SK-N-SH (cell line): ENCODE data around the gene UBE2D4. TPM values are rescaled to one million over a fixed set of nuclear protein-coding genes. Genes with fewer than 3 reads are reported as not detected.

Source experiments
- CTCF ChIA-PET: fragments of 300-600, 350-600 bp; formaldehyde crosslinking; extraction: SDS; loops from one replicate; lab custom pipeline; 2021; lab: Yijun Ruan, JAX
- POLR2A ChIA-PET: fragments of 350-600 bp; sonication (Branson Sonifier 250); formaldehyde crosslinking; extraction: SDS; loops from one replicate; lab custom pipeline; 2020; ENCODE audit warnings: antibody characterized with exemption, inconsistent platforms; lab: Yijun Ruan, JAX
- DNase-seq: peaks from one replicate; pipeline ENCODE4 v3.0.0; 2012
- H2AFZ ChIP-seq: fragments of 200-600 bp; sonication (generic); 2 replicates; pipeline ENCODE4 v1.8.1; 2016; ENCODE audit warnings: antibody characterized with exemption, mild to moderate bottlenecking, low read depth
- H3F3A ChIP-seq: fragments of 200-600 bp; sonication (generic); replicated peaks from 2 replicates; pipeline ENCODE3; 2016; ENCODE audit warnings: antibody characterized with exemption, mild to moderate bottlenecking; ENCODE audit not compliant: insufficient read depth
- H3K27ac ChIP-seq, 2 experiments: fragments of 200-500 bp in 1 of 2; fragments of 200-600 bp in 1 of 2; sonication (Bioruptor generic) in 1 of 2; sonication (generic), shearing (Covaris generic) in 1 of 2; 2 replicates each; pipeline versions ENCODE4 v1.5.1 to v1.6.1; 2014 to 2016; ENCODE audit warnings: low read depth in 2 of 2, inconsistent platforms in 1 of 2, low read length in 1 of 2, mild to moderate bottlenecking in 1 of 2, mixed read lengths in 1 of 2
- H3K27me3 ChIP-seq: fragments of 200-600 bp; sonication (generic), shearing (Covaris generic); 2 replicates; pipeline ENCODE4 v1.6.1; 2016; ENCODE audit warnings: mixed run types; ENCODE audit not compliant: insufficient read depth
- H3K36me3 ChIP-seq, 2 experiments: fragments of 200-500 bp in 1 of 2; fragments of 200-600 bp in 1 of 2; sonication (Bioruptor generic) in 1 of 2; sonication (generic) in 1 of 2; replicated peaks in 1 of 2; 2 replicates each; pipeline versions ENCODE3 to v1.5.1; 2014 to 2016; ENCODE audit warnings: low read length in 1 of 2, mild to moderate bottlenecking in 1 of 2; ENCODE audit not compliant: insufficient read depth in 2 of 2, control insufficient read depth in 1 of 2
- H3K4me1 ChIP-seq, 2 experiments: fragments of 200-500 bp in 1 of 2; fragments of 200-600 bp in 1 of 2; sonication (Bioruptor generic) in 1 of 2; sonication (generic), shearing (Covaris generic) in 1 of 2; 2 replicates each; pipeline versions ENCODE4 v1.5.1 to v1.6.1; 2014 to 2016; ENCODE audit warnings: low read depth in 1 of 2, low read length in 1 of 2, mixed run types in 1 of 2; ENCODE audit not compliant: insufficient read depth in 2 of 2, control insufficient read depth in 1 of 2
- H3K4me2 ChIP-seq: fragments of 200-600 bp; sonication (generic), shearing (Covaris generic); 2 replicates; pipeline ENCODE4 v1.6.1; 2017; ENCODE audit warnings: mixed run types
- H3K4me3 ChIP-seq, 2 experiments: fragments of 200-500 bp in 1 of 2; fragments of 200-600 bp in 1 of 2; sonication (Bioruptor generic) in 1 of 2; sonication (generic), shearing (Covaris generic) in 1 of 2; 2 replicates each; pipeline versions ENCODE4 v1.5.1 to v1.8.1; 2014 to 2016; ENCODE audit warnings: low read depth in 2 of 2, inconsistent platforms in 1 of 2, low read length in 1 of 2, mild to moderate bottlenecking in 1 of 2, mixed read lengths in 1 of 2, moderate library complexity in 1 of 2
- H3K79me2 ChIP-seq: fragments of 200-600 bp; sonication (generic); 2 replicates; pipeline ENCODE4 v1.8.1; 2017; ENCODE audit warnings: mild to moderate bottlenecking; ENCODE audit not compliant: insufficient read depth
- H3K9ac ChIP-seq: fragments of 200-600 bp; sonication (generic); 2 replicates; pipeline ENCODE4 v1.6.1; 2017; ENCODE audit warnings: mixed run types
- H3K9me2 ChIP-seq: fragments of 200-600 bp; sonication (generic); 2 replicates; pipeline ENCODE4 v1.6.1; 2017; ENCODE audit warnings: mixed run types
- H3K9me3 ChIP-seq: fragments of 200-600 bp; sonication (generic); 2 replicates; pipeline ENCODE4 v1.6.1; 2017; ENCODE audit warnings: mixed run types, mild to moderate bottlenecking, moderate library complexity
- H4K20me1 ChIP-seq: fragments of 200-600 bp; sonication (generic); 2 replicates; pipeline ENCODE4 v1.6.1; 2017; ENCODE audit warnings: mild to moderate bottlenecking, mixed run types; ENCODE audit not compliant: insufficient read depth
- ELF1 ChIP-seq: IDR thresholded peaks from 2 replicates; pipeline ENCODE4 v1.4.0; 2012
- FOSL2 ChIP-seq: IDR thresholded peaks from 2 replicates; pipeline ENCODE4 v1.4.0; 2012; ENCODE audit warnings: low read depth, mild to moderate bottlenecking, moderate library complexity, borderline replicate concordance
- FOXM1 ChIP-seq: IDR thresholded peaks from 2 replicates; pipeline ENCODE4 v1.4.0; 2012; ENCODE audit warnings: low read depth, mild to moderate bottlenecking
- GABPA ChIP-seq: IDR thresholded peaks from 2 replicates; pipeline ENCODE4 v1.4.0; 2012; ENCODE audit warnings: low read depth, mild to moderate bottlenecking
- GATA2 ChIP-seq: sonication (generic); formaldehyde crosslinking; IDR thresholded peaks from 2 replicates; pipeline ENCODE4 v1.5.0; 2020; ENCODE audit warnings: mild to moderate bottlenecking, missing genetic modification reagents
- JUND ChIP-seq: IDR thresholded peaks from 2 replicates; pipeline ENCODE4 v1.4.0; 2012
- MEF2A ChIP-seq: IDR thresholded peaks from 2 replicates; pipeline ENCODE4 v1.4.0; 2012; ENCODE audit warnings: low read depth, borderline replicate concordance
- POLR2AphosphoS5 ChIP-seq: IDR thresholded peaks from 2 replicates; pipeline ENCODE4 v1.6.1; 2012; ENCODE audit warnings: low read depth, low read length
- RCOR1 ChIP-seq: fragments of 150-350 bp; IDR thresholded peaks from 2 replicates; pipeline ENCODE4 v1.6.1; 2017; ENCODE audit warnings: antibody characterized with exemption, low read length
- RFX5 ChIP-seq: IDR thresholded peaks from 2 replicates; pipeline ENCODE4 v1.6.1; 2012; ENCODE audit warnings: mild to moderate bottlenecking, improper control_type of control experiment, low read length
- SIN3A ChIP-seq: IDR thresholded peaks from 2 replicates; pipeline ENCODE4 v1.6.1; 2012; ENCODE audit warnings: low read depth, mild to moderate bottlenecking, low read length, moderate library complexity, borderline replicate concordance
- YY1 ChIP-seq: IDR thresholded peaks from 2 replicates; pipeline ENCODE4 v1.4.0; 2012; ENCODE audit warnings: low read depth, mild to moderate bottlenecking
- WGBS: methylation state at CpG from one replicate; pipeline ENCODE4 v1.1.6; 2017; ENCODE audit warnings: low lambda C conversion rate; 5-methylcytosine and 5-hydroxymethylcytosine counted together
- polyA plus RNA-seq, 3 experiments: library from polyadenylated mRNA; depleted of rRNA; stranded (reverse); fragments of >200 nt; gene quantifications; 2 replicates each; pipeline ENCODE4 v1.2.3, GENCODE V29; 2012
- TF ChIP-seq, protein P1 (sequence below): fragments of 200-600 bp; sonication (generic); IDR thresholded peaks from 2 replicates; pipeline ENCODE4 v1.6.1; 2017; ENCODE audit warnings: antibody characterized with exemption, mild to moderate bottlenecking, moderate library complexity
- TF ChIP-seq, protein P2 (sequence below): fragments of 150-350 bp; IDR thresholded peaks from 2 replicates; pipeline ENCODE4 v1.6.1; 2017; ENCODE audit warnings: antibody characterized with exemption, low read length, low read depth, borderline replicate concordance
- TF ChIP-seq, protein P3 (sequence below): IDR thresholded peaks from 2 replicates; pipeline ENCODE4 v1.4.0; 2012; ENCODE audit warnings: low read depth

The UBE2D4 gene
- polyA plus RNA-seq, 1 of the 3 experiments (the other 2 are of a cell fraction): 22.8 TPM

DNA sequence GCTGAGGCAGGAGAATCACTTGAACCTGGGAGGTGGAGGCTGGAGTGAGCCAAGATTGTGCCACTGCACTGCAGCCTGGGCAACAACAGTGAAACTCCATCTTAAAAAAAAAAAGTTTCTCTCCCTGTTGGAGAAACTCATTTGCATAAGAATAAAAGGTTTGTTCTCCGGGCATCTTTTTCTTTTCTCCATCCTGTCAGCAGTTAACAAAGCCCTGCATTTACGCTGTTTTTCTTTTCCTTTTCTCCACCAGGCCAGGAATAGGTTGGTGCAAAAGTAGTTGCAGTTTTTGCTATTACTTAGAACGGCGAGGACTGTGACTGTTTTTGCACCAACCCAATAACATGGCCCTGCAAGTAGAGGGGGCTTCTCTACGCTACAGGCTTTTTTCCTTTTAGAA lies 10.3 kb upstream of the UBE2D4 start:
- no peaks in the 10 kb centered on the region for H3K9me3 ChIP-seq
- no peaks in the 10 kb centered on the region for H3K36me3 ChIP-seq
- DNase-seq: no peak
- H3K4me3 ChIP-seq: no peak overlapping the region
- H4K20me1 ChIP-seq: no peaks in the 10 kb centered on the region
- ChIA-PET CTCF (interaction anchor here (1.3 kb wide), 1 partner anchor 39 kb away, joined by 5 read pairs; no protein-coding TSS in a partner anchor), POLR2A (no interaction called here)
- H3K79me2 ChIP-seq: no peaks in the 10 kb centered on the region
- no peak overlapping the region for H3K9ac ChIP-seq
- no peak overlapping the region for H2AFZ ChIP-seq
- H3K4me1 ChIP-seq: no peaks in the 10 kb centered on the region; a peak in 1 of 4 replicates
- no peaks in the 10 kb centered on the region for H3K27me3 ChIP-seq
- H3F3A ChIP-seq: peaks cover 4% of the 10 kb centered on the region
- TF ChIP-seq JUND (no peak), RCOR1 (no peak), GABPA (no peak), POLR2AphosphoS5 (no peak), FOXM1 (no peak), ELF1 (no peak), YY1 (no peak)
- TF ChIP-seq, protein P1, sequence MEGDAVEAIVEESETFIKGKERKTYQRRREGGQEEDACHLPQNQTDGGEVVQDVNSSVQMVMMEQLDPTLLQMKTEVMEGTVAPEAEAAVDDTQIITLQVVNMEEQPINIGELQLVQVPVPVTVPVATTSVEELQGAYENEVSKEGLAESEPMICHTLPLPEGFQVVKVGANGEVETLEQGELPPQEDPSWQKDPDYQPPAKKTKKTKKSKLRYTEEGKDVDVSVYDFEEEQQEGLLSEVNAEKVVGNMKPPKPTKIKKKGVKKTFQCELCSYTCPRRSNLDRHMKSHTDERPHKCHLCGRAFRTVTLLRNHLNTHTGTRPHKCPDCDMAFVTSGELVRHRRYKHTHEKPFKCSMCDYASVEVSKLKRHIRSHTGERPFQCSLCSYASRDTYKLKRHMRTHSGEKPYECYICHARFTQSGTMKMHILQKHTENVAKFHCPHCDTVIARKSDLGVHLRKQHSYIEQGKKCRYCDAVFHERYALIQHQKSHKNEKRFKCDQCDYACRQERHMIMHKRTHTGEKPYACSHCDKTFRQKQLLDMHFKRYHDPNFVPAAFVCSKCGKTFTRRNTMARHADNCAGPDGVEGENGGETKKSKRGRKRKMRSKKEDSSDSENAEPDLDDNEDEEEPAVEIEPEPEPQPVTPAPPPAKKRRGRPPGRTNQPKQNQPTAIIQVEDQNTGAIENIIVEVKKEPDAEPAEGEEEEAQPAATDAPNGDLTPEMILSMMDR: no peak
- TF ChIP-seq, protein P2, sequence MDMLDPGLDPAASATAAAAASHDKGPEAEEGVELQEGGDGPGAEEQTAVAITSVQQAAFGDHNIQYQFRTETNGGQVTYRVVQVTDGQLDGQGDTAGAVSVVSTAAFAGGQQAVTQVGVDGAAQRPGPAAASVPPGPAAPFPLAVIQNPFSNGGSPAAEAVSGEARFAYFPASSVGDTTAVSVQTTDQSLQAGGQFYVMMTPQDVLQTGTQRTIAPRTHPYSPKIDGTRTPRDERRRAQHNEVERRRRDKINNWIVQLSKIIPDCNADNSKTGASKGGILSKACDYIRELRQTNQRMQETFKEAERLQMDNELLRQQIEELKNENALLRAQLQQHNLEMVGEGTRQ: no peak
- no peaks in the 10 kb centered on the region for H3K9me2 ChIP-seq
- no peak overlapping the region for H3K4me2 ChIP-seq
- WGBS: 84% methylated on average over 5 of the region's 5 CpGs
- no peak overlapping the region for H3K27ac ChIP-seq

DNA sequence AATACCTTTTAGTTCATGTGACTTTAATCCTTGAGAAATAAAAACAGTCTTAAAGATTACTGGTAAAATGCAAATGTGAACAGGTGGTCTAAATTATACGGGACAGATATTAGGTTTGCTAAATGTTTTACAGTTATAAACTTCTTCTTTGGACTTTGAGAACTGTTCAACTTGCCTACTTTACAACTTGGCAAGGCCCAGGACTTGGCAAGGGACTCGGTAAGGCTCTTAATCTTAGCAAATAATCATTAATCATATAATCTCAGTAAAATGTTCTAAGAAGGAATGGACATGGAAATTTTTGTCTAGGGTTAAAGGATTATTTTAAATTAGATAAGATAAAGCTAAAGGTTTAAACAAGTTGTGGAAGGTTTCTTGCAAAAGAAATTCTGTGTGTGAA lies 4.8 kb upstream of the UBE2D4 start:
- H3K4me2 ChIP-seq: no peak overlapping the region
- WGBS: 68% methylated on average over 2 of the region's 2 CpGs
- POLR2A ChIA-PET: no interaction called here
- peaks cover 11% of the 10 kb centered on the region for H3F3A ChIP-seq
- H3K79me2 ChIP-seq: no peaks in the 10 kb centered on the region
- no peak overlapping the region for H3K27ac ChIP-seq
- no peaks in the 10 kb centered on the region for H3K27me3 ChIP-seq
- H4K20me1 ChIP-seq: no peaks in the 10 kb centered on the region
- H3K9me2 ChIP-seq: no peaks in the 10 kb centered on the region
- H3K9me3 ChIP-seq: no peaks in the 10 kb centered on the region
- CTCF ChIA-PET: interaction anchor here (0.8 to 1.6 kb wide), 3 partner anchors 12 to 82 kb away, joined by 3 to 7 read pairs (median 3); no protein-coding TSS in a partner anchor
- no peaks in the 10 kb centered on the region for H3K36me3 ChIP-seq
- H2AFZ ChIP-seq: no peak overlapping the region
- peaks cover 0 to 12% of the 10 kb centered on the region in 2 experiments; a peak in 1 of 4 replicates for H3K4me1 ChIP-seq
- no peak overlapping the region for H3K4me3 ChIP-seq
- no peak for DNase-seq
- H3K9ac ChIP-seq: no peak overlapping the region
- TF ChIP-seq FOSL2: no peak
- TF ChIP-seq RFX5: no peak
- TF ChIP-seq GATA2 (CRISPR knock-in tag): no peak
- TF ChIP-seq, protein P3, sequence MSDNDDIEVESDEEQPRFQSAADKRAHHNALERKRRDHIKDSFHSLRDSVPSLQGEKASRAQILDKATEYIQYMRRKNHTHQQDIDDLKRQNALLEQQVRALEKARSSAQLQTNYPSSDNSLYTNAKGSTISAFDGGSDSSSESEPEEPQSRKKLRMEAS: no peak
- TF ChIP-seq YY1: no peak
- TF ChIP-seq, protein P2: no peak
- TF ChIP-seq MEF2A: no peak
- TF ChIP-seq FOXM1: no peak
- no peak for TF ChIP-seq SIN3A
